ENCODE measurements around the gene LAMB3. TPM values are rescaled to one million over a fixed set of nuclear protein-coding genes. Genes with fewer than 3 reads are reported as not detected.

The LAMB3 gene
- total RNA-seq, 1 experiment from 2014 or later: 0.85 TPM

DNA sequence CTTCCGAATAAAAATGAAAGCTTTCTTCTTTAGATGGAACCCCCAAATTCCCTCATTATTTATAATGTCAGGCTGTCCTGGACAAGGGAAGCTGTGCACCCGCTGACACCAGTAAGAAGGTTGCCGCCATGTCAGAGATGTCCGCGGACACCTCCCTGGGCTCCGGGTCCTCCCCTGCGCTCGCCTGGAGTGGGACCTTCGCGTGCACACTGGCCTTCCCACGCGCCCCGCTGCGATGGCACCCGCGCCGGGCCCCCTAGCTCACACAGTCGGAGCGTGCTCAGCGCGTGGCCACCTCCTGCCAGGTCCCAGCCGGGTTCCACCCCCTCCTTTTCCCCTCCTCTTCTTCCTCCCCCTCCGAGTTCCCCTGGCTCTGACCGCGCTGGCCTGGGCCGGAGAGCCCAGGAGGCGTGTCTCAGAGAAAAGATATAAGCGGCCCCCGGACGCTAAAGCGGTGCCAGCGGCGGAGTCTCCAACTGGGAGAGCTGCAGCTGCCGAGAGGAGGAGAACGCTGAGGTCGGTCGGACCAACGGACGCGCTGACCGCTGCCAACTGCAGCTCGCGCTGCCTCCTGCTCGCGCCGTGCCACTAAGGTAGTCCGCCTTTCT lies 22.8 kb upstream of the LAMB3 start, which contains the start of gene G0S2 (continued):
- TF ChIP-seq GRHL2 (CRISPR knock-in tag; IDR thresholded peaks at IDR 0.05; ENCODE audit: insufficient replicate concordance, severe bottlenecking): no peak
- no peak for TF ChIP-seq KAT7 (CRISPR knock-in tag; IDR thresholded peaks at IDR 0.05; ENCODE audit: borderline replicate concordance)
- TF ChIP-seq E2F5 (CRISPR knock-in tag; IDR thresholded peaks at IDR 0.05): no peak
- TF ChIP-seq, protein P1, sequence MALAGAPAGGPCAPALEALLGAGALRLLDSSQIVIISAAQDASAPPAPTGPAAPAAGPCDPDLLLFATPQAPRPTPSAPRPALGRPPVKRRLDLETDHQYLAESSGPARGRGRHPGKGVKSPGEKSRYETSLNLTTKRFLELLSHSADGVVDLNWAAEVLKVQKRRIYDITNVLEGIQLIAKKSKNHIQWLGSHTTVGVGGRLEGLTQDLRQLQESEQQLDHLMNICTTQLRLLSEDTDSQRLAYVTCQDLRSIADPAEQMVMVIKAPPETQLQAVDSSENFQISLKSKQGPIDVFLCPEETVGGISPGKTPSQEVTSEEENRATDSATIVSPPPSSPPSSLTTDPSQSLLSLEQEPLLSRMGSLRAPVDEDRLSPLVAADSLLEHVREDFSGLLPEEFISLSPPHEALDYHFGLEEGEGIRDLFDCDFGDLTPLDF (CRISPR knock-in tag; IDR thresholded peaks at IDR 0.05): 0 out of 2 replicates have a peak, but pooled peaks have one; percentile 42
- no peak for TF ChIP-seq ZNF317 (CRISPR knock-in tag; IDR thresholded peaks at IDR 0.05; ENCODE audit: borderline replicate concordance, low read depth)
- no peak for TF ChIP-seq ATF1 (CRISPR knock-in tag; IDR thresholded peaks at IDR 0.05)
- no peak for TF ChIP-seq MYBL2 (CRISPR knock-in tag; IDR thresholded peaks at IDR 0.05)
- TF ChIP-seq FOXJ3 (CRISPR knock-in tag; IDR thresholded peaks at IDR 0.05; ENCODE audit: borderline replicate concordance): no peak
- TF ChIP-seq ELF4 (CRISPR knock-in tag; IDR thresholded peaks at IDR 0.05; ENCODE audit: low read depth): no peak
- 0 out of 2 replicates have a peak, but pooled peaks have one; percentile 44 for TF ChIP-seq ZNF219 (CRISPR knock-in tag; IDR thresholded peaks at IDR 0.05; ENCODE audit: borderline replicate concordance)
- no peak for TF ChIP-seq GTF2I (CRISPR knock-in tag; conservative IDR thresholded peaks at IDR 0.05)
- no peak for TF ChIP-seq ZBTB21 (CRISPR knock-in tag; IDR thresholded peaks at IDR 0.05; ENCODE audit: borderline replicate concordance)
- TF ChIP-seq IRF2 (CRISPR knock-in tag; IDR thresholded peaks at IDR 0.05; ENCODE audit: borderline replicate concordance, low read depth): no peak
- TF ChIP-seq IRF1 (CRISPR knock-in tag; IDR thresholded peaks at IDR 0.05): 0 out of 2 replicates have a peak, but pooled peaks have one; percentile 52
- 0 out of 2 replicates have a peak, but pooled peaks have one; percentile 25 for TF ChIP-seq ETV6 (CRISPR knock-in tag; IDR thresholded peaks at IDR 0.05)
- TF ChIP-seq ATF3 (CRISPR knock-in tag; conservative IDR thresholded peaks at IDR 0.05): no peak
- no peak for TF ChIP-seq NFE2L1 (CRISPR knock-in tag; IDR thresholded peaks at IDR 0.05)
- no peak for TF ChIP-seq ZNF671 (CRISPR knock-in tag; IDR thresholded peaks at IDR 0.05)
- TF ChIP-seq SMAD4 (CRISPR knock-in tag; IDR thresholded peaks at IDR 0.05): no peak
- no peak for TF ChIP-seq ATF6 (CRISPR knock-in tag; IDR thresholded peaks at IDR 0.05)
- no peak for TF ChIP-seq ZNF416 (CRISPR knock-in tag; IDR thresholded peaks at IDR 0.05)
- no peak for TF ChIP-seq CBFB (CRISPR knock-in tag; IDR thresholded peaks at IDR 0.05; ENCODE audit: low read depth)
- TF ChIP-seq AFF4 (CRISPR knock-in tag; IDR thresholded peaks at IDR 0.05; ENCODE audit: borderline replicate concordance): no peak
- TF ChIP-seq NR2C2 (CRISPR knock-in tag; IDR thresholded peaks at IDR 0.05): no peak
- no peak for TF ChIP-seq OVOL2 (CRISPR knock-in tag; IDR thresholded peaks at IDR 0.05; ENCODE audit: borderline replicate concordance)
- no peak for TF ChIP-seq EMX1 (CRISPR knock-in tag; IDR thresholded peaks at IDR 0.05)
- no peak for TF ChIP-seq MXD4 (CRISPR knock-in tag; IDR thresholded peaks at IDR 0.05; ENCODE audit: borderline replicate concordance)
- TF ChIP-seq TCF7 (CRISPR knock-in tag; IDR thresholded peaks at IDR 0.05; ENCODE audit: low read depth): no peak
- TF ChIP-seq, protein P2, sequence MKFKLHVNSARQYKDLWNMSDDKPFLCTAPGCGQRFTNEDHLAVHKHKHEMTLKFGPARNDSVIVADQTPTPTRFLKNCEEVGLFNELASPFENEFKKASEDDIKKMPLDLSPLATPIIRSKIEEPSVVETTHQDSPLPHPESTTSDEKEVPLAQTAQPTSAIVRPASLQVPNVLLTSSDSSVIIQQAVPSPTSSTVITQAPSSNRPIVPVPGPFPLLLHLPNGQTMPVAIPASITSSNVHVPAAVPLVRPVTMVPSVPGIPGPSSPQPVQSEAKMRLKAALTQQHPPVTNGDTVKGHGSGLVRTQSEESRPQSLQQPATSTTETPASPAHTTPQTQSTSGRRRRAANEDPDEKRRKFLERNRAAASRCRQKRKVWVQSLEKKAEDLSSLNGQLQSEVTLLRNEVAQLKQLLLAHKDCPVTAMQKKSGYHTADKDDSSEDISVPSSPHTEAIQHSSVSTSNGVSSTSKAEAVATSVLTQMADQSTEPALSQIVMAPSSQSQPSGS (CRISPR knock-in tag; IDR thresholded peaks at IDR 0.05; ENCODE audit: borderline replicate concordance, low read depth): no peak
- no peak for TF ChIP-seq ZMAT4 (CRISPR knock-in tag; IDR thresholded peaks at IDR 0.05)
